Hematopoietic multipotent progenitor cell treated with erythropoietin and hydrocortisone succinate and interleukin-3 and kit ligand, for 15 days (in vitro differentiated cells): ENCODE data around the gene B4GALNT3.

Source experiments
- DNase-seq: peaks from one replicate; pipeline ENCODE4 v3.0.0-alpha.2; 2015; ENCODE audit warnings: low spot score

B4GALNT3 gene

DNA sequence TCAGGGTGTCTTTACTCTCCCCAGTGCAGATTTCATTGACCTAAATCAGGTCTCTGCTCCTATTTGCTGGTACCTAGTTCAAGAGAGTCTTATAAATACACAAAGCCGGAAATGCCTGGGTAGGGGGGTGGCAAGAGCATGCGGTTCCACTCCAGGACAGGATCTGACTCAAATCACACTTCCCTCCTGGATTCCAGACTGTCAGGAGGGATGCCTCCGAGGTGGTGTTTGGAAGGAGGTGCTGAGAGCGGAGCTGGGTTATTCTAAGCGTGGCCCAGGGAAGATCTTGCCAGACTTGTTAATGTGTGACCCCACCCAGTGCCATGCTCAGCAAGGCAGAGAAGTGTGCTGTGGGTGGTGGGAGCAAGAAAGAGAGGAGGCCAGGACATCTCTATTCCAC, 49.8 kb downstream of the B4GALNT3 start:
- DNase-seq: no peak

DNA sequence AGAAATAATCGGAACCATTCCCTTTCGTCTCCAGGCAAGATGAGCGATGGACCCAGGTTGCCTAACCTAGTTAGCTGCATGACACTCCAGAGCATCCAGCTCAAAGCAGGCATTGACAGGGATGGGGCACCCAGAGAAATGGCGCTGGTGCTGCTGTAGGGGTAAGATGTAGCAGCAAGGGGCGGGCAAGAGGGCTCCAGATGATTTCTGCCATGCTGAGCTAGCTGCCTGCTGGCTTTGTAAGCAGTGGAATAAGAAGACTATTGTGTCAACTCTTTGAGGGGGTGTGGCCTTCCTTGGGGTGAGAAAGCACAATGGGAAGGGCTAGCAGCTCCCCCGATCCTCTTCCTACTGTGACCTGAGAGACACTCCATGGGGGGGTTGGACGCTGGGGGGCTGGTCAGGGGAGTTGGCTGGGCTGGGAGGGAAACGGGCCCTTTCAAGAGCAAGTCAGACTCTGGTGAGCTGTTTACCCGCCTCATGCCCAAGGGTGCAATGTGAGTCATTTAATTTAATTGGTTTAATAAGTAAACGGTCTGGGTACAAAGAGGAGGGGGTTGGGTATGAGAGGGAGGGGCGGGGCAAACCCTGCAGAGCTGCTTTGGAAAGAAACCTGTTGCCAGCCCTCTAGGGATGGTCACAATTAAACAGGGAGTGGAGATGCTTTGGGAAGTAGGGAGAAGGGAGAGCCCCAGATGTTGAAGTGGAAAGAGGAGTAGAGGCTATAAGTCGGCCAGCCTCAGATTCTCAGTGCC, 50.5 kb downstream of the B4GALNT3 start:
- no peak for DNase-seq

DNA sequence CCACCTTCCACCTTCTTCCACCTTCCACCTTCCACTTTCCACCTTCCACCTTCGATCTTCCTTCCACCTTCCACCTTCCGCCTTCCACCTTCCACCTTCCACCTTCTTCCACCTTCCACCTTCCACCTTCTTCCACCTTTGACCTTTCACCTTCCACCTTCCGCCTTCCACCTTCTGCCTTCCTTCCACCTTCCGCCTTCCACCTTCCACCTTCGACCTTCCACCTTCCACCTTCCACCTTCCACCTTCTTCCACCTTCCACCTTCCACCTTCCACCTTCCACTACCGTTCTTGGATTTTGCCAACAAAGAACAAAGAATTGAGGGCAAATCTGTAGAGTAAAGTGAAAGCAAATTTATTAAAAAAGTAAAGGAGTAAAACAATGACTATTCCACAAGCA, 53.2 kb downstream of the B4GALNT3 start:
- no peak for DNase-seq

DNA sequence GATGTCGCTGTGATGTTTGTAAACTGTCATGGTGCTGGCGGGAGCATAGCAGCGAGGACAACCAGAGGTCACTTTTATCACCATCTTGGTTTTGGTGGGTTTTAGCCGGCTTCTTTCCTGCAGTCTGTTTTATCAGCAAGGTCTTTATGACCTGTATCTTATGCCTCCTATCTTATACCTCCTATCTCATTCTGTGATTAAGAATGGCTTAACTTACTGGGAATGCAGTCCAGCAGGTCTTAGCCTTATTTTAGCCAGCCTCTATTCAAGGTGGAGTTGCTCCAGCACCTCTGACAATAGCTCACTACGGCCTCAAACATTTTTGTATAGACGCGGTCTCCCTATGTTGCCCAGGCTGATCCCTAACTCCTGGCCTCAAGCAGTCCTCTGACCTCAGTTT, 53.7 kb downstream of the B4GALNT3 start:
- no peak for DNase-seq

DNA sequence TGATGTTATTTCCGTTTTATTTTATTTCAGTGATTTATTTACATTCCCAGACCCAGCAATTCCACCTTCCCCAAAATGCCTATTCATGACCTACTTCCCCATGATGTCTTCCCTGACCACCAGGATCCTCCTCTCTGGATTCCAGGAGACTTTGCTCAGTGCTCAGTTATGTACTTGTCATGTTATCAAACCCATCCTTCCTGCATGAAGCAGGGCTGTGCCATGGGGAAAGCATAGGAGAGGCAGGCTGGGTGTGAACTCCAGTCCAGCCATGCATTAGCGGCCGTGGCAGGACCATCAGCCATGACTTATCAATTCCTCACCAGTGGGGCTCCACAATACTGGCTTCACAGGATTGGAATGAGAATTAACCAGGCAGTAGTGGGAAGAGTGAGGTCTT, 57.8 kb downstream of the B4GALNT3 start:
- DNase-seq: no peak

DNA sequence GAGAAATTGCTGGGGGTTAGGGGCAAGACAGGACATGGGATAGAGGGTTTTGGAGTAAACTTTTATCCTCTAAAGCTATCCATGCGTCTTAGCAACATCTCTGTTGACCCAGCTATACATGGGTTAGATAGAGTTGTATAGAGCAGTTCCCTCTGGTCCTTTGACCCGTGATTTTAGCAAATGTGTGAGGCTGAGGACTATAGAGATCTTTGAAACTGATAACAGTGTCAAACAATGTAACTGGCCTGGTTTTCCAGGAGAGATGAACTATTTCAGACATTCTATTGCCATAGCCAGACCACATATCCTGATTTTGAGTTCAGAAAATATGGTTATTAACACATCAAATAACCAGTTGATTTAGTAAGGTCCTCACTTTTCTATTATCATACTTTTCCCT, 60.4 kb downstream of the B4GALNT3 start:
- DNase-seq: no peak

DNA sequence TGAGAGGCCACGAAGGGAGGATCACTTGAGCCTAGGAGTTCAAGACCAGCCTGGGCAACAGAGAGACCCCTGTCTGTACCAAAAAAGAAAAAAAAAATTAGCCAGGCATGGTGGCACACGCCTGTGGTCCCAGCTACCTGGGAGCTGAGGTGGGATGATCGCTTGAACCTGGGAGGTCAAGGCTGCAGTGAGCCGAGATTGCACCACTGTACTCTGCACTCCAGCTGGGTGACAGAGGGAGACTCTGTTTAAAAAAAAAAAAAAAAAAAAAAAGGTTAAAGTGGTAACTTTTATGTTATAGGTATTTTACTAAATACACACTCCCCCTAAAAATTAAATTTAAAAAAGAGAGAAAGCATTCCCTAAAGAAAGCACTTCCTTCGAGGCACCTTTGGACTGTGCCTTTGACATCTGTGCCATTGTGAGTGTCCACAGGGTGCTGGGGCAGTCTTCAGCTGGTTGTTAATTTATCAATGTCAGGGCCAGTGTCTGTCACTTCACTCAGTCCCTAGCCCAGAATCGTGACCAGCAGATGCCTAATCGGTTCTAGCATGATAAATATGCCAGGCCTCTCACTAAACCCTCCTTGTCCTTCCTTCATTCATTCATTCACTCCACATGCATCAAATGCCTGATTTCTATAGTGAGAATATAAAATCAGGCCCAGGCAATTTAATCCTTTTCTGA, 63.1 kb downstream of the B4GALNT3 start:
- no peak for DNase-seq

DNA sequence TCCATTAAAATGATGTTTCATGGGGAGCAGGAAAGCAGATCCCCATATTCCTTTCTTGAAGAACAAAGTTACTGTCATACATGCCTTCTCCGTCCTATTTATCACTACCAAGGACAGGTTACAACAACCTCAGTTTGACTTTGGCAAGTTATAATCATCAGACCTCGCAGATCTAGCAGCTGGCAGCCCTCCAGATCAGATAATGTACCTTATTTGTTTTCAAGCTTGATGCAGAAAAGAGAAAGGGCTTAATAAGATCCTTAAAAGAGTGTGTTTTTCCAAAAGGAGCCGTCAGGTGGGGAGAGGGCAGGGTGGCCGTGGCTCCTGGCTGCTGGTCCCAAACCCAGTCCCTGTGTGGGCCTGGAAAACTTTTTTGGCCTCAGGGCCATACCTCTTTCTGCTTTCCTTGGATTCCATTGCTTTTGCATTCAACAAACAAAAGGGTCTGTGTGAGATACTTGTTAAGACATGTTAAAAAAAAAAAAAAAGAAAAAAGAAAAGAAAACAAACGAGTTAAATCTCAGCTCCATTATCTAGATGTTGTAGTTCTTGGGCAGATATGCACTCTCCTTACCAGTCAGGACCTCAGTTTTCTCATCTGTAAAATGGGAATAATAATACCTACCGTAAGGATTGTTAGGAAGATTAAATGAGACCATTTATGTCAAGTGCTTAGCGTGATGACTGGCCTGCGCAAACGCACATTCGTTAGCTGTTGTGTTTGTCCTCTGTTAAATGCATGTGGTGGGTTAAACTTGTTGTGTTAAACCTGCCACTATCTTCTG, 64.6 kb downstream of the B4GALNT3 start:
- DNase-seq: no peak

DNA sequence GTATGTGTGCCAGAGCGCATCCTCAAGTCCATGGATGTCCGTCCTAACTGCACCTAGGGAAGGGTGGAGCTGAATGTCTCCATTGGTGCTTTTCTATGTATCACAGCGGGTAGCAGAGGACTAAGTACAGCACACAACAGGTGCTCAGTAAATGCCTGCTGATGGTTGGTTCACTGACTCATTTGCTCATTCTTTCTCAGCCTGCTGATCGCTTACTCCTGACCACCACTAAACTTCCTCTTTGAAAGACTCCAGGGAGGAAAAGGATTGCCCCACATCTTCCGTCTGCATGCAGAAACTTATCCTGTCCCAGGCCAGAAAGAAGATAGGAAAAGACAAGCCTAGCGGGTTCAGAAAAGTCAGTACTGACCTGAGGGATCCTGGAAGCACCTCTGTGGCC, 66.3 kb downstream of the B4GALNT3 start:
- DNase-seq: no peak

DNA sequence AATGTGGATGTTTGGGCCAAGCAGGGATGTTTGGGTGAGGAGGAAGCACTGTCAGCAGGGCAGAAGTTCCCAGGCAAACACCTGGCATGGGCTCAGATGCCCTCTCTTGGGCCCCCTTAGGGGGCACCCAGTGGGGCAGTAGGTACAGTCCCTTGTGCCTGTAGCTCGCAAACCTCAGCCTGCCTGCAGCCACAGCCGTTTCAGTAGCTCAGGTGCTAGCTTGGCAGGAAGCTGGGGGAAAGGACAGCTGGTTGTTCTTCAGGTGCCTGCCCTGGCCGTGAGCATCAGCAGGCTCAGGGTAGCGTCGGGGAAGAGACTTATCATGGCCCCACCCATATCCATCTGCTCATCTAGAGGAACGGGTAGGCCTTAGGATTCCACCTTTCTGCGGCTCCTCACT, 67.5 kb downstream of the B4GALNT3 start:
- no peak for DNase-seq

DNA sequence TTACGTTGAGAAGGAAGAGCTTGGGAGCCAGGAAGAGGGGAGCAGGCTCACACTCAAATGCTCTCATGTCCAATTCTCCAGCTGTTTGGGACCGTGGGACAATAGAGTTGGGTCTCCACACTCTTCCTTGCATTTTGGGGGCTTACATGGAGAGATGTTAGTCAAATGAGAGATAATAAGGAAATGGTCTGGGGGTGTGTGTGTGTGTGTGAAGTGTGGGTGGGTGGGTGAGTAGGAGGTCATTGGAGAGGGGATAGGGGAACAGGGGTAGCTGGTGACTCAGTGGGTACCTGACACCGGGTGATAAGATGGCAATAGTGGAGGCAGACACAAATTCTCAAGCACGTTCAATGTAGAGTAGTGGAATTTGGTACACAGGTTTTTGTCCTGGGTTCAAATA, 68.0 kb downstream of the B4GALNT3 start:
- no peak for DNase-seq

DNA sequence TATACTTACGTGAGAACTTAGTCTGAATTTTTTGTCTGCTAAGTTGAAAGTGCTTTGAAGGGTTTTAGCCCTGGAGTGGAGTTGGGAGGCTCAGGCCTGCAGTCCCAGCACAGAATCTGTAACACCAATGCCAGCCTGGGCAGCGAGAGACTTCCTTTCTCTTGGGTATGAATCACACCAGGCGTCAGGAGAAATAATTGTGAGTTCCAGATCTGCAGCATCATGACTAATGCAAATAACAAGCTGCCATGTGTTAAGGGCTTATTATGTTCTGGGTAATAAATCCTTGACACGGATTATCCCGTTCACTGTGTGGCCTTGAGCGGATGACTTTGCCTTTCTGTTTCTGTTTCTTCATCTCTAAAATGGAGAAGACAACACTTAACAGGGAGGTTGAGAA, 70.6 kb downstream of the B4GALNT3 start:
- DNase-seq: no peak

DNA sequence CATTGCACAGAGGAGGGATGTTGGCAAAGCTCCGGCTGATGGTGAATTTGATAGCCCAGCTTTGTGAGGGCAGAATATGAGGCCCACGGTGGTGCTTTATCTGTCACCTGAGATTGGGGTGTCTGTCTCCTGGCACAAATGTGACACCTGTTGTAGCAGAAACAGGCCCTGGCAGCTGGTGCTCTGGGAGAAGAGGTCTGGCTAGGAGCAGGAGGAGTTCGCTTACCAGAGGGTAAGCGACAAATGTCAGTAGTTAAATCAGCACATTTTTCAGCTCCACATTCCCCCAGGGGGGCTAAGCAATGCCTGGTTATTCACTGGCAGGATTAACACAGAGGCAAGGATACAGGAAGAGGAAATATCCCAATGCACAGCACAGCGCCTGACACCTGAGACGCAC, 71.1 kb downstream of the B4GALNT3 start:
- DNase-seq: no peak

DNA sequence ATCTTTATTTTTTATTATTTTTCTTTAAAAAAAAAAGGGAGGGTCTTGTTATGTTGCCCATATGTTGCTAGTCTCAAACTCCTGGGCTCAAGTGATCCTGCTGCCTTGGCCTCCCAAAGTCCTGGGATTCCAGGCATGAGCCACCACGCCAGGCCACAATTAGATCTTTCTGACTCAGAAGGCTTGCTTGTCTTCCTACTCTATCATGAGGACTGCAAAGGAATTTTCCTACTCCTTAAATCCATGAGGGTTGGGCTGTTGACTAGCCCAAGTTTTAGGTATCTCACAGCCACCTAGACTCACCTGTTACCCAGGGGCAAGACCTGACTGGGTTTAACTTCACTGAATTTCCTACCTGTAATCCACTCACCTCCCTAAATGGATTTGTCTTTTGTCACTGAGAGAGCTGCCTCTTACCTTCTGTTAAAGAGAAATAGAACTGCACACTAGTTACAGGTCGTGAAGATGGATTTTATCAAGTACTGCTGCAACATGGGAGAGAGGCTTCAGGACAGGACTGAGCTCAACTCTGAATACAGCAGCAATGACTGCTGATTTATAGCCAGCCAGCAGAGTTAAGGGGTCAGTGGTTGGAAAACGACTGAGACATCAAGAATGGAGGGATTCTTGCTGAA, 72.3 kb downstream of the B4GALNT3 start:
- DNase-seq: no peak

DNA sequence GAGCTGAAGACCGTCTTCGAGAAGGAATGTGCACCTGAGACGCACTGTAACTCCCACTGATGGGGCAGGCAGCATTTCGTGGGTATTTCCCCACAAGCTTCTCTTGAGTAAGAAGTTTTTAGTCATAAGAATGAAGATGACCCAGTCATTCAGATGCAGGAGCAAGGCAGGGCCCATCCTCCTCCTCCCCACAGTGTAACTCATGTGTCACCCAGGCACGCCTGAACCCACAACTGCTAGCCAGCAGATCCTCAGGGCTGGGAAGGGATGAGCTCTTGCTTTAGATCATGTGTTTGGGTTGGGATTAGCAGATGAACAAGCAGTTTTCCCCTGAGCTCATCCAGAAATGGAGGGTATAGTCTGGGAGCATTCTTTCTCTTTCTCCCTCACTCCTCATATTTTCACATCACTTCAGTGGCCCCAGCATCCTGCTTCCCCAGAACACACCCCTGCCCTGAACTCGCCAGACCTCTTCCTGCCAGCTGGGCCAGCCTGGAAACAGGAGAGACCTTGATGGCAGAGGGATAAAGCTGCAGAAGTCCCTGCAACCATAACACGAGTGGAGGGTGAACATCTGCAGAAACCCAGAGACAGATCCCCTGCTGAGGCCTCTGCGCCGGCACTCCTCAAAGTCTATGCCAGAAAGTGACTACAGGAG, 73.3 kb downstream of the B4GALNT3 start:
- DNase-seq: no peak

DNA sequence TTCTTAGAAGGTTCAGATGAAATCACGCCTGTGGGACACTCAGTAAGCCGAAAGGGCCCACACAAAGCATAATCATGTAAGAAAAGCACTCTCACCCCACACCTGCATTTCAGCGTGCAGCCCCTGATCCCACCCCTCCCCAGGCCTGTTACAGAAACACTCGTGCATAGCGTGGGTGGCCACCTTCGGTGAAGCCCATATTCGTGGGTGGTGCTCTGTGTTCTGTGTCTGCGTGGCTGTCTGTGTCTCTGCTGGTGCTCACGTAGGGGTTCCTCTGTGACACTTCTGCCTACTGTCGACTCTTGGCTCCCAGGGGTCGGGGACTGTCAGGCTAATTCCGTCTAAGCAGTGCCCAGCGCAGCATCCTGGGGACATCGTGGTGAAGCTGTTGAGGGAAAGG, 74.0 kb downstream of the B4GALNT3 start:
- DNase-seq: no peak

DNA sequence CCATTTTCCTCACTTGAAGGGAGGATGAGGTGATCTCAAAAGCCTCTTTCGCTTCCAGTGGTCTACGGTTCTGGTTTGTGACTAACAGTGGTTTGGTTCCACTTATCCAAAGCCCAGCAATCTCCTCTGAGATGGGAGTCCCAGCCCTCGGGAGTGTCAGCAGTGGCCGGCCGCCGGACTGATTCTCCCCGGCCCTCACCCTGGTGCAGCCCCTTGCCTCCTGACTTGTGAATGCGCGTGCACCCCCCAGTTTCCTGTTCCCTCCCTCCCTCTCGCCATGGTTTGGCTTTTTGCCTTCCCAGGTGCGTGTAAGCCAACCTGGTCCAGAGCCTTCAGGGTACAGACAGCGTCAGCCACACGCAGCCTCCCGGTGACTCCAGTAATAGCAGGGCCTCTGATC, 74.5 kb downstream of the B4GALNT3 start:
- DNase-seq: no peak

DNA sequence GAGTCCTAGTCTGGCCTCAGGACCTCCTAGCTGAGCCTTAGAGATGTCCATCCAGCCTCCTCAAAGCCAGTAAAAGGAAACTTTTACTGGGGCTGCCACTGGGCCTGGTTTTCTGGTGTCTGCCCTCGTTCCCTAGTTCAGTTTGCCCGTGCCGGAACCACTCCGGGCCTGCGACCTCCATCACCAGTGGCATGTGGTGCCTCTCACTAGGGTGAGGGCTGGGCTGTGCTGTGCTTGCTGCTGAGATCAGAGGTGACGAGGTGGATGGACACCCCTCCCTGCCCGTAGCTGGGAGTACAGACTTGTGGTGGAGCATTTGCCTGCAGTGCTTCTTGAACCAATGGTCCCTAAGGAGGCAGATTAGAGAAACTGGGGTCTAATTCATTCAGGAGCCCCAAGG, 75.7 kb downstream of the B4GALNT3 start:
- no peak for DNase-seq

DNA sequence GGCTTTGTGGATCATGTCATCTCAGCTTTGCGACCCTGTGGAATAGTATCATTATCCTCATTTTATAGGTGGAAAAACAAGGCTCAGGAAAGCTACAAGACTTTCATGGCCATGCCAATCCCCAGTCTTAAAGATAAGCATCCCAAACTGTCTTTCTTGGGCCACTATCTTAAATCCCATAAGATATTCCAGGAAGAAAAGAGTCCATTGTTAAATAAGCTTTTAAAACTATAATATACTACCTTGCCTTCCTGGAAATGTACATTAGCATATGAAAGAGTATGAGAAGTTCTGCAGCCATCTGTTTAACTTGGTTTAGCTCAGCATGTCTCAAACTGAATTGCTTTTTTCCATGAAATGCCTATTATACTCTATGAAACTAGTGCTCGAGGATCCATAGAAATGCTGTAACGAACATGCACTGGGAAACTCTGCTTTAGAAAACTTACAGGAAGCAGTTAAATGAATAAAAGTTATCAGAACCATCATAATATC, 77.1 kb downstream of the B4GALNT3 start:
- DNase-seq: no peak

DNA sequence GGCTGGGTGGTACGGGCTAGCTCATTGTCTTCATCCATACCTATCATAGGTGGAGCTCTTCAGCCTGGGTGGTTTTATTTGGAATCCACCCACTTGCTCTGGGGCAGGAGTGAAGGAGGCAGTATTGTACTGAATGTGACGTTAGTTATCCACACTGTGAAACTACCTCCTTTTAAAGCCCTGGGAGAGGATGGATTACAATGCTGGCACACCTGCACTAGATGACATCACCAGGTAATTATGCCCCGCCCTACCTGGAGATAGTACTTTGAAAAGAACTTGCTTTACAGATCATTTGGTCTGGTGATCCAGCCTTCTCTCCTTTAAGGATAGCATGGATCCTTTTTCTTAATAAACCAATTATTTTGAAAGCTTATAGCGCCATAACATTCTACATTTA, 78.0 kb downstream of the B4GALNT3 start:
- no peak for DNase-seq

DNA sequence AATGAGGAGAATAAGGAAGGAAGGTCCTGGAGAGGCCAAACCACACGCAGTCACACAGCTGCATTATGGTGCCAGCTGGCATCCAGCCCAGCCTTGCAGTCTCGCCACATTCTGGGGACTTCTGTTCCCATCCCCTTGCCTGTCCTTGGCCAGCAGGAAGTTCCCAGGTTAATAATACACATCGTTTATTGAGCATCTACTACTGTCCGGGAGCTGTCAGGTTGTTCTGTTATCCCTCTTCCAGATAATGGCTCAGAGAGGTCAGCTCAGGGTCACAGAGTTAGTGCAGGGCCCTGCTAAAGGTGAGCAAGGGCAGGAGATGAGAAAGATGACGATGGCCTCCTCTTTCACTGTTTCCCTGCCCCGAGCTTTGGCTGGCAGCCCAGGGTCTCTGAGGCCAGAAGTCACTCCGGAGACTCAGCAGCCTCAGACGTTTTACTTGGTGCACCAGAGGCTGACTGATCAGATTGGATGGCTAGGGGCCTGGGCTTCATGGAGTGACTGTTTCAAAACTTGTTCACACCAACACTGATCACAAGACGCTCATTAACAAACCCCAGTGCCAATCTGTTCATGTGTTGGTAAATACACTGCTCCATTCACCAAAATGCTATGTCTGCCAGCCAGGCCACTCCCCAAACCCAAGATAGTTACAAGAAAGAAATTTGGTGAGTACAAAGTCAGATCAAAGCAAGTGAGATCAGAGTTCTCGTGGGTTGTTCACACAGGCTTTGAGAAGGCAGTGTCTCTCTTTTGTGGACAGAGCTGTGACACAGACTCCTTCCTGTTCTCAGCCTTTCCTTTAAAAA, 79.2 kb downstream of the B4GALNT3 start:
- no peak for DNase-seq
